GF-D8 (cell line): ENCODE data around the gene SLC66A1.

Source experiments
- DNase-seq: peaks from one replicate; lab custom pipeline; 2025; lab: John Stamatoyannopoulos, UW

Gene SLC66A1

GRCh38 chr1:19342894-19343616 lies 30.9 kb downstream of the SLC66A1 start:
- no peak for DNase-seq

- no peak for DNase-seq
Measured at GRCh38 chr1:19343617-19344350, 31.7 kb downstream of the SLC66A1 start.

DNA sequence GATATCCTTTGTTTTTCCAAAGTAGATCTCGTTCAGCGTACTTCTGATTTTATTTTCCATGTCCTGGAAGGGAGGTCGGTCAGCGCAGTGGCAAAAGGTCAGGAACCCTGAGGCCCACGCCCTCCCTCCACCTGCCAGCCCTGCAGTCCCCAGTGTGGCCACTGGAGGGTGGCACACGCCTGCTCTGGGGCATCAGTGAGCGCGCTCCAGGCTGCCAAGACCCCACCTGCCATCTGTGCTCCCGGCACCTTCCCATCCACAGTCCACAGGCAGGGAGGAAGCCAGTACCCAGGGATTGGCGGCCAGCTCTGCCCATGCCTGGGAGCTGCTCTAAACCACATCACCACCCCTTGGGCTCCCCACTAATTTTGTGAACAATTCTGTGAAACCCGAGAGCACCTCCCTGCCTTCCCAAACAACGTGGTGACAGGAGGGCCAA lies 32.3 kb downstream of the SLC66A1 start:
- no peak for DNase-seq

GRCh38 chr1:19344831-19345230 lies 32.7 kb downstream of the SLC66A1 start:
- no peak for DNase-seq

GRCh38 chr1:19345391-19345790 lies 33.3 kb downstream of the SLC66A1 start:
- DNase-seq = no peak

GRCh38 chr1:19346026-19346425 lies 33.9 kb downstream of the SLC66A1 start:
- no peak for DNase-seq

- peak; percentile 37 for DNase-seq
Measured at GRCh38 chr1:19347533-19348172, 35.5 kb downstream of the SLC66A1 start.

DNA sequence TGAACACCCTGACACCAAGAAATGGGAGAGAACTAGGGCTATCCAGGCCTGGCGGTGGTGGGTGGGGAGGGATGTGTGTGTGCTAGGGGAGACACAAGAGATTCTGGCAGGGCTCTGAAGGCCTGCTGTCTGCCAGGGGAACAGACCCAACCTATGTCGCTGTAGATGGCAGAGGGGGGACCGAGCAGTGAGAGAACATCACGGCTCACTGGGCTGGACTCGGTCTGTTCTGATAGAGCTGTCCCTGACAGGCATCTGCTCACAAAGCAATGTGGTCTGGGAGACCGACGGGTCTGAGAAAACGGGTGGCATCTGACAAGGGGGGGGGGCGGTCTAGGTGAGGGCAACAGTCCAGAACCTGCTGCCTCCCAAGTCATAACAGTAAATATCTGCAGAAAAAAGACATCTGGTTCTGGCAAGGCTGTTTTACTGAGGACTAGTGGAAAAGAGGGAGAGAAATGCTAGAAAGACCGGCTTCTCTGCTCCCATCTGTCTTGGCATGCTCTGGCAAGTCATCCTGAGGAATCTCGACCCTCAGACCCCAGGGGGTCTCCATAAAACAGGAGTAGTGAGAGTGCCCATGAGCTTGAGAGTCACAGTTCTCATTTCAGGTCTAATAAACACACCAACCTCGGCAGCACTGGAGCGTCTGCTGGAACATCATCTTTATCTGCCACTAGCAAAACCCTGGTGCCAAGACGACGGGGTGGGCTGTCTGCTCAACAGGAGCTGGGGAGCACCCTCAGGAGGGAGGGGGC lies 36.5 kb downstream of the SLC66A1 start:
- DNase-seq = no peak

- DNase-seq = no peak
Measured at GRCh38 chr1:19349999-19350398, 37.9 kb downstream of the SLC66A1 start.

DNA sequence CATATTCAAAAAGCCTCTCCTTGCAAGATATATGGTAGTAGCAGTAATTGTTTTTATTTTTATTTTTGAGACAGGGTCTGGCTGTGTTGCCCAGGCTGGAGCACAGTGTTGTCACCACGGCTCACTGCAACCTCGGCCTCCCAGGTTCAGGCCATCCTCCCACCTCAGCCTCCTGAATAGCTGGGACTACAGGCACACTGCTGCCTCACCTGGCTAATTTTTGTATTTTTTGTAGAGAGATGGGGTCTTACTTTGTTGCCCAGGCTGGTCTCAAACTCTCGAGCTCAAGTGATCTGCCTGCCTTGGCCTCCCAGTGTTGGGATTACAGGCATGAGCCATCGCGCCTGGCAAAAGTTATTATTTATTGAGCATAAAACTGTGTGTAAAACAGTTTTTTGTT lies 38.4 kb downstream of the SLC66A1 start:
- DNase-seq = no peak

DNA sequence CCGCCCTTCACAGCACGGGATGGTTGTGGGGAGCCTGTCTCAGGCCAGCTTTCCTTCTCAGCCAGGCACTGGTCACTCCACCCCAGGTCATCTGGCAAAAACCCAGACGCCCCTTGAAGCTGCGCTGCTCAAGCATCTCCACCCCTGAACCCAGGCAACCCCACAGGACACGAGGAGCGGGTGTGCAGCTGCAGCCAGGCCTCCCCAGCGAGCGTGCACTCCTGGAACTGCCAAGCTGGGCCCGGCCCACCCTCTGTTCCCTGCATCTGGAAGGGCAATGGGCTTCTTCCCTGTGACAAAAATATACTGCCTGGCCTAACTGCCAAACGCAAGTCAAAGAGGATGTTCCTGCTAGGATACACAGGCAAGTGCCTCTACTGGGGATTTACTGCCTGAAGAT lies 39.7 kb downstream of the SLC66A1 start:
- no peak for DNase-seq

- DNase-seq = no peak
Measured at GRCh38 chr1:19352839-19353238, 40.7 kb downstream of the SLC66A1 start.

GRCh38 chr1:19353596-19353995 lies 41.5 kb downstream of the SLC66A1 start:
- DNase-seq = no peak

DNA sequence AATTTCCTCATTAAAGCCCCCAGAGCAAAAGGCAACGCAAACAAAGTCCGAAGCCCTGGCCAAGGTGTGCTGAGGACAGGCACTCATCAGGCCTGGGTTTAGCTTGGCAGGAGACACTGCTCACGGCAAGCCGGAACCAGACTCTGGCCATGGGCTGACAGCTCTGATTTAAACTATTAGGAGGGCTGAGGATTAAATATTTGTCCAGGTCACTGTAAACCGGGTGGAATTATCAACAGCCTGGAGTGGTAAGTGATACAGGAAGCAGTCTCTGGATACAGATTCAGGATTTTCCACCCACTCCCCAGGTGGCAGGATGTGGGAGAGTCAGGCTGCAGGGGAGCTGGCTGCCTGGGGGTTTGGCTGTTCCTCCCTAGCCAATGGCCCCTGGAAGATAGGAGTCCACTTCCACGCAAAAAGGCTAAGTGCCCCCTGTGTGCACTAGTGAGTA lies 42.4 kb downstream of the SLC66A1 start:
- DNase-seq = no peak

- DNase-seq = no peak
Measured at GRCh38 chr1:19356266-19356665, 44.1 kb downstream of the SLC66A1 start.

GRCh38 chr1:19357299-19357986 lies 45.3 kb downstream of the SLC66A1 start:
- DNase-seq = no peak

DNA sequence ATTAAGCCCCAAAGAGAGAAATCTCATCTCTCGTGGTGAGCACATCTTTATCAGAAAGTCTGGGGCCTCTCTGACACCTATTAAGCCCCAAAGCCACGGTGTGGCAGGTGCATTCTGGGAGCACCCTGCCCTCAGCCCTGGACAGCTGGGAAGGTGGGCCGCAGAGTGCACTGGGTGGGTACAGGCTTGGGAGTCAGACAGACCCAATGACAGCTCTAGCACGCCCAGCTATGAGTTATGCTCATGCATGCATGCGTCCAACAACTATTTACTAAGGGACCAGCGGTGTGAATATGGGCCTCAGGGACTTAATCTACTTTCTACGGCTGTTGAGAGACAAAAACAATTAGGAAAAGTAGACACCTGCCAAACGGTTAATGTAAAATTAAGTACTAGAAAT lies 46.6 kb downstream of the SLC66A1 start:
- DNase-seq = no peak

DNA sequence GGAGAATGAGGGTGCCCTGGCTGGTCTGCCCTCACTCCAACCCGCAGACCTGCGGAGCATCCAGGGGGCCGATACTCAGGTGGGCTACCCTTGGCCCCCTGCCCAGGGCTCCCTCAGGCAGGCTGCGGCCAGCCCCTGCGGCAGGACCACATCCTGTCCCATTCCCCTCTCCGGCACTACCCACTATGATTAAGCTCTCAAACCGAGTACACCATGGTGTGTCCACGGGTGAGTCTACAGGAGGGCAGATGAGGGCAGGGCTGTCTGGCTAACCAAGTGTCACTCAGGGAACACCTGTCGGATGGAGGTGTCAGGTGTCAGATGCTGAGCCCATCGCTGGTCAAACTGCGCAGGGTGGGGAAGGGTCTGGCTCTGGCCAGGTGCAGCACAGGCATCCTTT lies 47.2 kb downstream of the SLC66A1 start:
- DNase-seq = no peak

- DNase-seq = no peak
Measured at GRCh38 chr1:19360016-19360415, 47.9 kb downstream of the SLC66A1 start.

DNA sequence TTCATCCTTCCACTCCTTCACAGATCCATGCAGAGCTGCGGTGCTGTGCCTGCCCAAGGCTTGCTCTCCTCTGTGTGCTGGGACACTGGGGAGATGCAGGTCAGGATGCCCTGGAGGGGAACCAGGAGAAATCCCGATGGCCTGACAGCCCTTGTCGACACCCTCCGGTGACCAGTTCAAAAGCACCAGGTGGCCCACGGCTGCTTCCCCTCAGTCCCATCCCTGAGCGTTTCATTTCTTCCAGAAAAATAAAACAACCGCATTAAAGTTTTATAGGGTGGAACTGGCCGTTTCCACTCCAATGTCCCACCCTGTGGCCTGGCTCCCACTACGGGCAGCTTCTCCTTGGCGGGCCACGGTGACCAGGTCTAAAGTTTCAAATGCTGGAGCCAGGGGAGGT lies 48.3 kb downstream of the SLC66A1 start:
- no peak for DNase-seq

GRCh38 chr1:19360843-19361610 lies 48.9 kb downstream of the SLC66A1 start:
- DNase-seq = no peak
